ENCODE measurements around the gene PNLIPRP2.

The PNLIPRP2 gene

GRCh38 chr10:116613471-116613870 is 7.3 kb upstream of the PNLIPRP2 start:
- DNase-seq = no peak

- no peak for DNase-seq
Observed at GRCh38 chr10:116614796-116615195, 6.0 kb upstream of the PNLIPRP2 start.

GRCh38 chr10:116615199-116615776 is 5.5 kb upstream of the PNLIPRP2 start:
- no peak for DNase-seq

GRCh38 chr10:116621476-116621875 is 723 bp downstream of the PNLIPRP2 start:
- no peak for DNase-seq

GRCh38 chr10:116621934-116622655 is 1.3 kb downstream of the PNLIPRP2 start:
- DNase-seq = no peak

- DNase-seq = no peak
Observed at GRCh38 chr10:116625845-116626244, 5.1 kb downstream of the PNLIPRP2 start.

- no peak for DNase-seq
Observed at GRCh38 chr10:116626815-116627214, 6.1 kb downstream of the PNLIPRP2 start.

- DNase-seq = no peak
Observed at GRCh38 chr10:116627386-116627933, 6.7 kb downstream of the PNLIPRP2 start.

GRCh38 chr10:116629340-116629739 is 8.6 kb downstream of the PNLIPRP2 start:
- no peak for DNase-seq

GRCh38 chr10:116630020-116630419 is 9.3 kb downstream of the PNLIPRP2 start:
- no peak for DNase-seq

GRCh38 chr10:116631871-116632295 is 11.1 kb downstream of the PNLIPRP2 start:
- no peak for DNase-seq

GRCh38 chr10:116632596-116633215 is 12.0 kb downstream of the PNLIPRP2 start:
- DNase-seq = no peak

- no peak for DNase-seq
Observed at GRCh38 chr10:116633216-116633600, 12.5 kb downstream of the PNLIPRP2 start.

GRCh38 chr10:116634126-116634975 is 13.6 kb downstream of the PNLIPRP2 start:
- DNase-seq = no peak

- no peak for DNase-seq
Observed at GRCh38 chr10:116636385-116636784, 15.6 kb downstream of the PNLIPRP2 start.

GRCh38 chr10:116636976-116637375 is 16.2 kb downstream of the PNLIPRP2 start:
- DNase-seq = no peak

GRCh38 chr10:116637830-116638229 is 17.1 kb downstream of the PNLIPRP2 start:
- no peak for DNase-seq

- no peak for DNase-seq
Observed at GRCh38 chr10:116646502-116646901, 25.7 kb downstream of the PNLIPRP2 start.

- DNase-seq = no peak
Observed at GRCh38 chr10:116648903-116649302, 28.1 kb downstream of the PNLIPRP2 start.

GRCh38 chr10:116653885-116654284 is 33.1 kb downstream of the PNLIPRP2 start:
- DNase-seq = no peak

- no peak for DNase-seq
Observed at GRCh38 chr10:116654816-116655215, 34.1 kb downstream of the PNLIPRP2 start.

GRCh38 chr10:116655568-116655967 is 34.8 kb downstream of the PNLIPRP2 start:
- DNase-seq = no peak

GRCh38 chr10:116656044-116656443 is 35.3 kb downstream of the PNLIPRP2 start:
- no peak for DNase-seq

Measured in NCI-H2029 (cell line).